HepG2 (cell line): ENCODE data around the gene KLHL3. TPM values are rescaled to one million over a fixed set of nuclear protein-coding genes. Genes with fewer than 3 reads are reported as not detected.
A peak's percentile ranks its signal among the peaks of the same experiment; 100 is the strongest.

Experiments used
- ATAC-seq: fragments of 200-7000 bp; cut with Tn5 transposase; 3 replicates; pipeline ENCODE4 v1.9.1; 2020; ENCODE audit warnings: mild to moderate bottlenecking, moderate library complexity
- BruUV-seq: library from RNA; stranded (reverse); fragments of 400-500 nt; replicated peaks from 2 replicates; lab custom pipeline; 2021; lab: Mats Ljungman, UMichigan
- CTCF ChIA-PET: fragments of 300-600 bp; formaldehyde crosslinking; extraction: SDS; loops from one replicate; lab custom pipeline; 2021; ENCODE audit warnings: low total read pairs, inconsistent platforms, low intra/inter-chr PET ratio; lab: Yijun Ruan, JAX
- POLR2A ChIA-PET: fragments of 350-600 bp; sonication (Branson Sonifier 250); formaldehyde crosslinking; loops from one replicate; lab custom pipeline; 2020; ENCODE audit warnings: antibody characterized with exemption, inconsistent platforms; lab: Yijun Ruan, JAX
- DNase-seq: peaks from one replicate; pipeline ENCODE4 v3.0.0-alpha.2; 2015; ENCODE audit warnings: low spot score
- FAIRE-seq: peaks from 3 replicates; lab custom pipeline; 2011; peaks lifted over from hg19 to GRCh38; lab: Jason Lieb, UNC
- H2AFZ ChIP-seq: one replicate; pipeline ENCODE4 v1.6.1; 2011; ENCODE audit warnings: low read length, inconsistent platforms
- H3K27ac ChIP-seq: fragments of 300-600 bp; 3 replicates; pipeline ENCODE4 v1.8.0; 2011; ENCODE audit warnings: mixed run types, mild to moderate bottlenecking, mixed read lengths, low read length, inconsistent platforms; ENCODE audit not compliant: insufficient read depth; ENCODE audit errors: extremely low read length
- H3K27me3 ChIP-seq, 2 experiments: fragments of 200-600 bp in 1 of 2; 2 replicates in 1 of 2; 3 replicates in 1 of 2; pipeline versions ENCODE4 v1.6.0 to v1.8.0; 2011; ENCODE audit warnings: low read length in 2 of 2, mild to moderate bottlenecking in 2 of 2, moderate library complexity in 2 of 2, inconsistent platforms in 1 of 2; ENCODE audit not compliant: insufficient read depth in 2 of 2, control insufficient read depth in 1 of 2
- H3K36me3 ChIP-seq, 2 experiments: fragments of 200-600 bp in 1 of 2; replicated peaks in 1 of 2; 2 replicates in 1 of 2; 3 replicates in 1 of 2; pipeline versions ENCODE4 v1.5.1 to v1.8.0; 2011; ENCODE audit warnings: low read length in 2 of 2, inconsistent platforms in 1 of 2; ENCODE audit not compliant: insufficient read depth in 2 of 2, control insufficient read depth in 1 of 2
- H3K4me1 ChIP-seq: 2 replicates; pipeline ENCODE4 v1.5.1; 2012; ENCODE audit warnings: low read length, inconsistent platforms; ENCODE audit not compliant: insufficient read depth
- H3K4me2 ChIP-seq: 2 replicates; pipeline ENCODE4 v1.6.0; 2011; ENCODE audit warnings: low read depth, low read length, inconsistent platforms
- H3K4me3 ChIP-seq, 3 experiments: fragments of 200-600 bp in 1 of 3; sonication (generic), shearing (Covaris generic) in 1 of 3; replicated peaks in 1 of 3; 2 replicates each; pipeline ENCODE4 v1.5.1; 2011 to 2016; ENCODE audit warnings: low read length in 3 of 3, inconsistent platforms in 2 of 3, low read depth in 2 of 3, mild to moderate bottlenecking in 2 of 3, control low read depth in 1 of 3, mixed read lengths in 1 of 3; ENCODE audit not compliant: insufficient read depth in 1 of 3
- H3K79me2 ChIP-seq: one replicate; pipeline ENCODE4 v1.6.1; 2011; ENCODE audit warnings: low read length, inconsistent platforms; ENCODE audit not compliant: insufficient read depth
- H3K9ac ChIP-seq: 2 replicates; pipeline ENCODE4 v1.6.0; 2011; ENCODE audit warnings: mild to moderate bottlenecking, low read depth, low read length, inconsistent platforms; ENCODE audit not compliant: insufficient read depth
- H3K9me3 ChIP-seq: 2 replicates; pipeline ENCODE4 v1.5.1; 2012; ENCODE audit warnings: mild to moderate bottlenecking, low read length
- H4K20me1 ChIP-seq: 2 replicates; pipeline ENCODE4 v1.6.0; 2011; ENCODE audit warnings: inconsistent platforms, mild to moderate bottlenecking, low read length, moderate library complexity; ENCODE audit not compliant: insufficient read depth
- HNRNPK ChIP-seq: fragments of 200-400 bp; formaldehyde crosslinking; IDR thresholded peaks from 2 replicates; pipeline ENCODE4 v1.6.1; 2018; ENCODE audit warnings: low read length, low read depth, moderate library complexity, mild to moderate bottlenecking; ENCODE audit not compliant: poor library complexity, severe bottlenecking
- MIER2 ChIP-seq: IDR thresholded peaks from 2 replicates; pipeline ENCODE4 v1.6.1; 2016; ENCODE audit warnings: missing biosample characterization, missing genetic modification reagents
- ZNF354B ChIP-seq: sonication (generic); formaldehyde crosslinking; IDR thresholded peaks from 2 replicates; pipeline ENCODE4 v1.8.0; 2022; ENCODE audit warnings: mild to moderate bottlenecking, missing genetic modification reagents
- WGBS: methylation state at CpG from one replicate; pipeline ENCODE4 v1.1.6; 2017; ENCODE audit warnings: low lambda C conversion rate; 5-methylcytosine and 5-hydroxymethylcytosine counted together
- in situ Hi-C: cut with HindIII; loops from 2 replicates; pipeline ENCODE4 v1.10.0; 2017; ENCODE audit warnings: low pct_unique_long_range_greater_than_20kb; ENCODE audit not compliant: extremely low pct_ligation_motif_present
- intact Hi-C: fragments of 100-400 bp; cut with micrococcal nuclease; formaldehyde crosslinking; loops from one replicate; pipeline ENCODE4 v1.10.0; 2022; ENCODE audit not compliant: unreplicated experiment
- polyA plus RNA-seq, 8 experiments: library from polyadenylated mRNA; depleted of rRNA in 3 of 8; stranded (reverse) in 7 of 8; unstranded in 1 of 8; fragments of >200 nt; fragmentation: Illumina TruSeq in 4 of 8; extraction: Trizol in 4 of 8; gene quantifications; 2 replicates each; pipeline versions ENCODE4 v1.2.1 to v1.2.3, GENCODE V29; 2011 to 2016; ENCODE audit warnings: low read depth in 4 of 8, missing spikeins in 1 of 8, mixed read lengths in 1 of 8; ENCODE audit not compliant: insufficient read depth in 1 of 8
- total RNA-seq, 5 experiments: library from RNA; depleted of rRNA; stranded (reverse); fragments of >200 nt; fragmentation: Illumina TruSeq; extraction: Trizol; gene quantifications; 2 replicates each; pipeline ENCODE4 v1.2.3, GENCODE V29; 2016; ENCODE audit warnings: low read depth in 1 of 5
- TF ChIP-seq, protein P1 (sequence below): sonication (generic); formaldehyde crosslinking; IDR thresholded peaks from 2 replicates; pipeline ENCODE4 v1.5.0; 2020; ENCODE audit warnings: mild to moderate bottlenecking, missing genetic modification reagents, borderline replicate concordance

Gene KLHL3
- total and polyA plus RNA-seq, 2 of the 13 experiments (the other 11 are each of a cell fraction or from before 2014, with no cell fraction given) = 0.02 to 0.08 TPM

DNA sequence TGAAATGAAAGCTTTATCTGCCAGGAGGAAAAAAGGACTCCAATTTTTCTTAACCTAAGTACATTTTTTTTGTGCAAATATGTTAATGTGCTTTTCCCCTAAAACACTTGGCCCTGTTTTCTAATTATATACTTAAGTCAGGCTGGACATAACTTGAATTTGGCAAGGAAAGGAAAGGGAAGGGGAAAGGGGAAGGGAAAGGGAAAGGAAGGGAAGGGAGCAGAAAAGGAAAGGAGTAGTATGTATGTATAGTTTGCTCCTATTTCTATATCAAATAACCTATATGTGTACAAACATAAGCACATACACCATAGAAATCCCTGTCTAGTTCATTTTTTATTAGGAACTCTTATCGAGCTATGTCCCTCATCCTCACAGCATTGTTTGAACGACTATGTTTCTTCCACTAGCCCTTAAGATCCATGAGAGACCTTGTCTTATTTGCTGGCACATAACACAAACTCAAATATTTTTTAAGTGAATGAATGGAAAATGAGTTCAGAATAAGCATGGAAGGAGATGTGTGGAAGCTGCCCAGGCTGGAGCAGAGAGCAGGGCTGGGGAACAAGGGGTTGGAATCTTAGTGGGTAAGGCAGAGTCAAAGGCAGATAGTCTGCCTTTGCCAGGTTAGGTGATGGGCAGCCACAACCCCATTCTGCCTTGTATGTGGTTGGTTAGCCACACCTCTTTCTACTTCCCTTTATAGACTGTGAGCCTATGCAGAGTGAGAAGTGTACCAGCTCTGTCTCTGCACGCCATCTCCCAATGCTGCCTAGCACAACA is 70.0 kb downstream of the KLHL3 start:
- ChIA-PET CTCF (no interaction called here), POLR2A (no interaction called here)
- no peak overlapping the region for H2AFZ ChIP-seq
- H3K36me3 ChIP-seq = no peaks in the 10 kb centered on the region
- in situ Hi-C loops (no loop called here), intact Hi-C loops (no loop called here)
- no peak for ATAC-seq
- H3K4me1 ChIP-seq = peaks cover 10% of the 10 kb centered on the region
- no peak for FAIRE-seq
- no peak overlapping the region for H3K4me3 ChIP-seq
- H4K20me1 ChIP-seq = no peaks in the 10 kb centered on the region
- no peak for DNase-seq
- no peak overlapping the region for H3K4me2 ChIP-seq
- no peaks in the 10 kb centered on the region for H3K9me3 ChIP-seq
- no peak overlapping the region for H3K27ac ChIP-seq
- BruUV-seq = no TSS peak
- H3K27me3 ChIP-seq = no peaks in the 10 kb centered on the region
- H3K79me2 ChIP-seq = no peaks in the 10 kb centered on the region
- WGBS = 69% methylated on average over 3 of the region's 3 CpGs
- TF ChIP-seq HNRNPK (peak; percentile 70), MIER2 (CRISPR knock-in tag) (no peak), ZNF354B (no peak)
- TF ChIP-seq, protein P1, sequence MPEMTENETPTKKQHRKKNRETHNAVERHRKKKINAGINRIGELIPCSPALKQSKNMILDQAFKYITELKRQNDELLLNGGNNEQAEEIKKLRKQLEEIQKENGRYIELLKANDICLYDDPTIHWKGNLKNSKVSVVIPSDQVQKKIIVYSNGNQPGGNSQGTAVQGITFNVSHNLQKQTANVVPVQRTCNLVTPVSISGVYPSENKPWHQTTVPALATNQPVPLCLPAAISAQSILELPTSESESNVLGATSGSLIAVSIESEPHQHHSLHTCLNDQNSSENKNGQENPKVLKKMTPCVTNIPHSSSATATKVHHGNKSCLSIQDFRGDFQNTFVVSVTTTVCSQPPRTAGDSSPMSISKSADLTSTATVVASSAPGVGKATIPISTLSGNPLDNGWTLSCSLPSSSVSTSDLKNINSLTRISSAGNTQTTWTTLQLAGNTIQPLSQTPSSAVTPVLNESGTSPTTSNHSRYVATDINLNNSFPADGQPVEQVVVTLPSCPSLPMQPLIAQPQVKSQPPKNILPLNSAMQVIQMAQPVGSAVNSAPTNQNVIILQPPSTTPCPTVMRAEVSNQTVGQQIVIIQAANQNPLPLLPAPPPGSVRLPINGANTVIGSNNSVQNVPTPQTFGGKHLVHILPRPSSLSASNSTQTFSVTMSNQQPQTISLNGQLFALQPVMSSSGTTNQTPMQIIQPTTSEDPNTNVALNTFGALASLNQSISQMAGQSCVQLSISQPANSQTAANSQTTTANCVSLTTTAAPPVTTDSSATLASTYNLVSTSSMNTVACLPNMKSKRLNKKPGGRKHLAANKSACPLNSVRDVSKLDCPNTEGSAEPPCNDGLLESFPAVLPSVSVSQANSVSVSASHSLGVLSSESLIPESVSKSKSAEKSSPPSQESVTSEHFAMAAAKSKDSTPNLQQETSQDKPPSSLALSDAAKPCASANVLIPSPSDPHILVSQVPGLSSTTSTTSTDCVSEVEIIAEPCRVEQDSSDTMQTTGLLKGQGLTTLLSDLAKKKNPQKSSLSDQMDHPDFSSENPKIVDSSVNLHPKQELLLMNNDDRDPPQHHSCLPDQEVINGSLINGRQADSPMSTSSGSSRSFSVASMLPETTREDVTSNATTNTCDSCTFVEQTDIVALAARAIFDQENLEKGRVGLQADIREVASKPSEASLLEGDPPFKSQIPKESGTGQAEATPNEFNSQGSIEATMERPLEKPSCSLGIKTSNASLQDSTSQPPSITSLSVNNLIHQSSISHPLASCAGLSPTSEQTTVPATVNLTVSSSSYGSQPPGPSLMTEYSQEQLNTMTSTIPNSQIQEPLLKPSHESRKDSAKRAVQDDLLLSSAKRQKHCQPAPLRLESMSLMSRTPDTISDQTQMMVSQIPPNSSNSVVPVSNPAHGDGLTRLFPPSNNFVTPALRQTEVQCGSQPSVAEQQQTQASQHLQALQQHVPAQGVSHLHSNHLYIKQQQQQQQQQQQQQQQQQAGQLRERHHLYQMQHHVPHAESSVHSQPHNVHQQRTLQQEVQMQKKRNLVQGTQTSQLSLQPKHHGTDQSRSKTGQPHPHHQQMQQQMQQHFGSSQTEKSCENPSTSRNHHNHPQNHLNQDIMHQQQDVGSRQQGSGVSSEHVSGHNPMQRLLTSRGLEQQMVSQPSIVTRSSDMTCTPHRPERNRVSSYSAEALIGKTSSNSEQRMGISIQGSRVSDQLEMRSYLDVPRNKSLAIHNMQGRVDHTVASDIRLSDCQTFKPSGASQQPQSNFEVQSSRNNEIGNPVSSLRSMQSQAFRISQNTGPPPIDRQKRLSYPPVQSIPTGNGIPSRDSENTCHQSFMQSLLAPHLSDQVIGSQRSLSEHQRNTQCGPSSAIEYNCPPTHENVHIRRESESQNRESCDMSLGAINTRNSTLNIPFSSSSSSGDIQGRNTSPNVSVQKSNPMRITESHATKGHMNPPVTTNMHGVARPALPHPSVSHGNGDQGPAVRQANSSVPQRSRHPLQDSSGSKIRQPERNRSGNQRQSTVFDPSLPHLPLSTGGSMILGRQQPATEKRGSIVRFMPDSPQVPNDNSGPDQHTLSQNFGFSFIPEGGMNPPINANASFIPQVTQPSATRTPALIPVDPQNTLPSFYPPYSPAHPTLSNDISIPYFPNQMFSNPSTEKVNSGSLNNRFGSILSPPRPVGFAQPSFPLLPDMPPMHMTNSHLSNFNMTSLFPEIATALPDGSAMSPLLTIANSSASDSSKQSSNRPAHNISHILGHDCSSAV (CRISPR knock-in tag) = no peak
- H3K9ac ChIP-seq = no peak overlapping the region
